ENCODE measurements around the gene ITPRID1.
"Not testable (repeated sequence)": the region's sequence is repeated elsewhere in the genome, so short reads cannot be mapped to it uniquely, and the experiment has no call there.

The ITPRID1 gene

GRCh38 chr7:31513790-31514189 is at the start of gene ITPRID1:
TSS of gene ITPRID1 (plus strand) at chr7:31514090. CDS start at chr7:31553025, 38,935 bp downstream.
- no peak for DNase-seq (ENCODE audit: low read depth)

DNA sequence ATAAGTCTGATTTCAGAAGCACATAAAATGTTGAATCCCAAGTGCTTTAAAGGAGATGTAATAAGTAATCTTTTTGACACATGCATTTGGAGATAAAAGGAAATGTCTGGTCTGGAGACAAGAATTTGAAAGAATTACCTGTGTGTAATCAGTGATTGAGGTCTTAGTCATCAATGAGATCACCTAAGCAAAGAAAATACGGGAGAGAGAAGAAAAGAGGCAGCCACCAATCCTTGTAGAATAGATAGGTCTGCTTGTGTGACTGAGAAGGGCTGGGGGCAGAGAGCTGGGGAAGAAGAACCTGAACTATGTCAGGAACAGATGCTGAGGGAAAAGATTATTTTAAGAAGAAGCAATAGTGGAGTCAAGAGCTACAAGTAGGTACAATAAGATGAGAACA is 49.3 kb upstream of the ITPRID1 start:
- no peak for DNase-seq (ENCODE audit: low read depth)

DNA sequence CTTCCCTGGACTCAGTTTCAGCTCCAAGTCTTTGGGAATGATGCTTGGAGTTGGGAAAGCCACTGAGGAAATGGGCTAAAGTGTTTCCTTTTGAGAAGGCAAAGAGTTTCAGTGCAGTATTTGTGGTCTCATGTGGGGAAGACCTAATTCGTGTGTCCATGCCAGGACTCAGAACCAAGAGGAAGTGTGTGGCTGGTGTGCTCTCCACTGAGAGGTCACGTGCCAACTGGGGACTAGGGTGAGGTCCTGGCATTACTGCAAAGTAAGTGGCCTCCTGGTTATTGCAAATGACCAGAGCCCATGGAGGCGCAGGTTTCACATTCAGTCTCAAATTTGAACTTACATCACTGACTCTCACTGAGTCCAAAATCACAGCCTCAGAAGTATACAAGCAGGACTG is 48.6 kb upstream of the ITPRID1 start:
- no peak for DNase-seq (ENCODE audit: low read depth)

DNA sequence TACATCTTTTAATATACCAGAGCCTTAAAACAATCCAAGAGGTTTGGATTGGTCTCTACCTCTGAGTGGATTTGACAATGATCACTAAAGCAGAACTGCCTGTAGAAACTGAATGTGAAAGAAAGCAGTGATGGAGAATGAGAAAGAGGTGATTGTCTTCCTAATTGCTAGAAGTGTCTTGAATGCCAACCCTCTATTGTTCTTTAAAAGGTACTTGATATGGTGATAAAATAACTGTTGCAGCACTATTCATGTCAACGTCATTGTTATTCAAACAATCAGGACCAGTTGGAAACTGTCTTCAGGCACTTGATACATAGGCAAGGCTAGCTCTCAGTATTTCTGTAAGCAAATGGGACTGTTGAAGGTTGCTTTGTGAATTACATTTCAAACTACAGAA is 47.9 kb upstream of the ITPRID1 start:
- no peak for DNase-seq (ENCODE audit: low read depth)

- DNase-seq (ENCODE audit: low read depth) = not testable (repeated sequence)
These were observed 43.0 kb upstream of the ITPRID1 start for GRCh38 chr7:31470883-31471282.

DNA sequence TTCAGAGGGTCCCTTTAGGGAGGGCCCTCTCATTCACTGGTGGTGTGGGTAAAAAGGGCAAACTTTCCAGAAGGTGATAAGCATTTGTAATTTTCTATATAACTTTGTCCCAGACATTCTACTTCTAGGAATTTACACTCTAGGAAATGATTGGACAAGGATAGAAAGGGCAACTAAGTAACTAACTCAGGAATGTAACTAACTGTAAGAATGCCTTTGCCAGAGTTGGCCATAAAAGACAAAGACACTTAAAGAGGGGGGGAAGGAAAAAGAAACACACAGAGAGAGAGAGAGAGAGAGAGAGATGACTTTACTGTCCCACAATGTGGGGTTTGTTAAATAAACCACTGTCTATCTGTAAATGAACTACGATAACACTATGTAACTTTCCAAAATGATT is 38.5 kb upstream of the ITPRID1 start:
- no peak for DNase-seq (ENCODE audit: low read depth)

DNA sequence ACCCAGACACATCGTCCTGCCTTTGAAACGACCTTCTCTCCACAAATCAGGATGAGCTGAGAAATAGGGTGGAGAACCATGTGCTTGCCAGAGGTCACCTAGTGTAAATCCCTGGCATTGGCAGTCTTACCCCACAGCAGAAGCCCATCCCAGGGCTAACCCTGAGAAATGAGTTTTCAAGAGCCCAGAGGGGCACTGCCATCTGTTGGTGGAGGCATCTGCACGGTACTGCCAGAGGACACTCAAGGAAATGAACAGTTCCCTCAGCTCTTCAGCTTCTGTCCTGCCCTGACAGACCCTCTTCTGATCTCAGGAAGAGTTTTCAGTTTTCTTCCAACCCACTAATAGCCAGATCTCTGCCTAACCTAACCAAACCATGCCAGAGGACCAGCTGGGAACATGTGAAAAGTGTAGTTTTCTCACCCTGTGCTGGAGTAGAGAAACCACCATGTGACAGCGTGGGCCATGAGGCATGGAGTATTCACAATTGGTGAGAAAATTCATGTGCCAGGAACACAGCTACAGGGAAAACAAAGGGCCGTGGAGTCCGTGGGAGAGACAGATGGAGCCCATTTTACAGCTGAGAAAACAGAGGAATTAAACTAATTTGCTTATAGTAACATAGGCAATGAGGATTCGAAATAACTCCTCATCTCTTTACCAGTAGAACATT is 37.7 kb upstream of the ITPRID1 start:
- DNase-seq (ENCODE audit: low read depth) = no peak

DNA sequence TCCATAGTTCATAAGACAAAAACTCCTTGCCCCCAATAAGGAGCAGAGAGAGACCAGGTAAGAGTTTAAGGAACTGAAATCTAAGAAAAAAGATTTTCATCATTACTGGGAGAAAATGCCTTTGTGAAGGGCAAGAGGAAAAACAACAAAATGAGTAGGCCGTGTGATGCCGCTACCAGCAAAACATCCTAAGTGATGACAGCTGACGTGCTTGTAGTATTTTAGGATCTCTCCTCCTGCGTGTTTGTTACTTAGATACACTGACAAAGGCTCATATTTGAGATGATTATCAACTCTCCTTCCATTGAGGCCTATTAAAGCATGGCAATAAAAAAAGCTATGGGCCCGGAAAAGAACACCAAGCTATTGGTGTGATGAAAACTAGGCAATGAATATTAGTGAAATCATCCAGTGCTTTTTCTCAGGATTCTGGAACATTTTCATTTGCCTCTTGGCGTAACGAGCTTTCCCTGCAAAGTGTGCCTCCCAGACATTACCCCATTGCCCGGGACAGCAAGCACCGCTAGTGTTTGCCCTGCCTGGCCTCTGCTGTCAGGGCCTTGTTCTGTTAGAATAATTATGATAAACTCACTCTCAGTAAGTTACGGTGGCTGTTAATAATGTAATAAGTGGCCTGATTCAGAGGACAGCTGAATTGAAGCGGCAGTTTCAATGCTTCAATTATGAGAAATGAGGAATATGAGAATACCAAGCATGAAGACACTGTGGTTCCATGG is 36.8 kb upstream of the ITPRID1 start:
- DNase-seq (ENCODE audit: low read depth) = no peak

- DNase-seq (ENCODE audit: low read depth) = no peak
These were observed 35.9 kb upstream of the ITPRID1 start for GRCh38 chr7:31478018-31478417.

- no peak for DNase-seq (ENCODE audit: low read depth)
These were observed 35.2 kb upstream of the ITPRID1 start for GRCh38 chr7:31478721-31479120.

DNA sequence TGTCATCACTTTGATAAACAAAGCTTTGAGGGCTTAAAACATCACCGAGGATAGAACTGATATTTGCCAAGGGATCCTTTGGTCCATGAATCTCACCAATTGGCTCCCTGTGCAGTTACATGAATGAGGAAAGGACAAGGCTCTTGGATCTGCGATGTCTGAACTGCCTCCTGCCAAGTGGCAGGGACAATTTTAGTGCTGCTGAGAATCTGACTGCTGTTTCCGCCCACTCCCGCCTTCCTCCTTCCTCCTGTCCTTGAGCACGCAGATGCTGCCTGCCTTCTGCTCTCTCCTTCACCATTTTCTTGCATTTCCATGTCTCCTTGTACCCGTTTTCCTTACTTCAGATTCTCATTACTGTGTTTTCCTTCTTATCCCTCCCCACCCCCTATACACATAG is 26.8 kb upstream of the ITPRID1 start:
- DNase-seq (ENCODE audit: low read depth) = no peak

DNA sequence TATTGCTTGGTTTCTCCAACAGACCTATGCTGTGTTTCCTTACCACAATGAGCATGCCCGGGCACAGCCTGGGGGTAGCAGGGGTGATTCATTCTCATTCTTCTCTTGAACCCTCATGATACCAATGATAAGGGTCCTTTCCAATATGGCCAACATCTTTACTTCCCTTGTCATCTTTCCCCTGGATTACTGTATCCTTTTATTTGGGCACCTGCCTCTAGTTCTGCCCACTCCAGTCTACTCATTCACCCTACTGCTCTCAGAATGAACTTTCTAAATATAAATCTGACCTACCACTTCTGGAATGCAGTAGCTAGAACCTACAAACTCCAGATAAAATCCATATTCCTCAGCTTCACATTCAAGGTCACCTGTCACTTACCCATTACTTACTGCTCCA is 26.4 kb upstream of the ITPRID1 start:
- DNase-seq (ENCODE audit: low read depth) = no peak

DNA sequence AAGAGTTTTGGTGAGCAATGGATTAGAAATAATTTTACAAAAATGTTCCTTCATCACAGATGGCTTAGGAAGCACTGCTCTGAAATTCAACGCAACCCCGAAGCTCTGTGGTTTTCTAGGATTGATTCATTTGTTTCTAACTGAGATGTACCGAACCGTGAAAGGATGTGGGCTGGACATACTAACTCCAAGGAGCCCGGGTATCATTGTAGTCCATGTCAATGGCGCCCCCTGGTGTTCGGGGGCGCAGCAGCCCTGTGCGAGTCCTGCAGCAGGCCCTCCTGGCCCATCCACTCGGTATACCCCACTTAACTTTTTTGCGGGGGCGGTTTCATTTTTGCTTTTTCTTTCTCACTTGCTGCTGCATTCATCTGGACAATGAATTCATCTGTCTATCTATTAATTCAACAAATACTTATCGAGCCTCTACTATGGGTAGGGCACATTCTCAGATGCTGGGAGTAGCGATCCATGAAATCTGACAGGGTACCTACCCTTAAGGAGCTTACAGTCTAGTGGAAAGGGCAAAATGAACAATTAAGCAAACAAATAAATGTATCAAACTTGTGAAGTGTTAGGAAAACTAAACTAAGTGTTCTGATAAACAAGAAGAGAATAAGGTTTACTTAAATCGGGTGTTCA is 25.2 kb upstream of the ITPRID1 start:
- peak; percentile 42 for DNase-seq (ENCODE audit: low read depth)

DNA sequence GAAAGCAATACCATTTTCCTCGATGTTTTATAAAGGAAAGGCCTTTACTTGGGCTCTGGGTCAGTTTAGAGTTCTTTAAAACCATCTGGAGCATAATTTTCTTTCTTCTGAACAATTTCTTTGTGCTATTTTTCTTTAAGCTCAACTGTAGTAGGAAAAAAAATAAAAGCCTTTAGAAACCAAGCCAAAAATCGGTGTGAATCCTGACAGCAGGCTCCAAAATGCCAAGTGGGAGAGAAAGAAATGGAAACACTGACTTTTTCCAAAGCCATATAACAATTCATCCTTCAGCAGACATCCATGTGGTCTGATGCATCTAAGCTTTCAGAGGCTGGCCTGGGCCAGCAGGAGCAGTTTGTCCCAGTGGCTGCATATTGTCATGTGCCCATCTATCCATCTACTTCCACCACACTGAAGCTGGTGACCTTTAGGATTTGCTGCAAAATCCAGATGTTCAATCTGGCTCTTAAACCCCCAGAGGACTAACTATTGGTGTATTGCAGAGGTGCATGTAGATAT is 23.0 kb upstream of the ITPRID1 start:
- no peak for DNase-seq (ENCODE audit: low read depth)

DNA sequence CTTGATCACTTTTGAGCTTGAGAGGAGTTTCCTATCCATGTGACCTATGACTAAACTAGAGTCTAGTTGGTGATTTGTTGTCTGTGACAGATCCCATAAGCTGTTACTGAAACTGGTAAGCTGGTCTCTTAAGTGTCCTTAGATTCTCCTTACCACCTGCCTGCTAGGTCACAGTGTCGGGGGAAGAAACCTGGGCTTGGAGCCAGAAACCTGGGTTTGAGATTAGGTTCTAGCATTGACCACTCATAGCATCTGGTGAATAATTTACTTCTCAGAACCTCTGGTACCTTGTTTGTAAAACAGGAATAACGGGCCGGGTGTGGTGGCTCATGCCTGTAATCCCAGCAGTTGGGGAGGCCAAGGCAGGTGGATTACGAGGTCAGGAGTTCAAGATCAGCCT is 21.8 kb upstream of the ITPRID1 start:
- no peak for DNase-seq (ENCODE audit: low read depth)

GRCh38 chr7:31493714-31494181 is 20.1 kb upstream of the ITPRID1 start:
- DNase-seq (ENCODE audit: low read depth) = no peak

GRCh38 chr7:31494421-31494820 is 19.5 kb upstream of the ITPRID1 start:
- DNase-seq (ENCODE audit: low read depth) = no peak

DNA sequence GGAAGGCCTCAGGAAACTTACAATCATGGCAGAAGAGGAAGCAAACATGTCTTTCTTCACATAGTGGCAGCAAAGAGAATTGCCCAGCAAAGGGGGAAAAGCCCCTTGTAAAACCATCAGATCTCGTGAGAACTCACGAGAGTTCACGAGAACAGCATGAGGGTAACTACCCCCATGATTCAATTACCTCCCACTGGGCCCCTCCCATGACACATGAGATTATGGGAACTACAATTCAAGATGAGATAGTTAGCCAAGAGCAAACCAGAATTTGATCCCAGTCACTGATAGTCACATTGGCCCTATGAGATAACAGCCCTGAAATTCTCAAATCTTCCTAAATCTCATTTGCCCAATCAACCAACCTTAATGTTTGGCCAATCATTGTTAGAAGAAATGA is 18.2 kb upstream of the ITPRID1 start:
- DNase-seq (ENCODE audit: low read depth) = no peak

- DNase-seq (ENCODE audit: low read depth) = no peak
These were observed 16.4 kb upstream of the ITPRID1 start for GRCh38 chr7:31497516-31497915.

DNA sequence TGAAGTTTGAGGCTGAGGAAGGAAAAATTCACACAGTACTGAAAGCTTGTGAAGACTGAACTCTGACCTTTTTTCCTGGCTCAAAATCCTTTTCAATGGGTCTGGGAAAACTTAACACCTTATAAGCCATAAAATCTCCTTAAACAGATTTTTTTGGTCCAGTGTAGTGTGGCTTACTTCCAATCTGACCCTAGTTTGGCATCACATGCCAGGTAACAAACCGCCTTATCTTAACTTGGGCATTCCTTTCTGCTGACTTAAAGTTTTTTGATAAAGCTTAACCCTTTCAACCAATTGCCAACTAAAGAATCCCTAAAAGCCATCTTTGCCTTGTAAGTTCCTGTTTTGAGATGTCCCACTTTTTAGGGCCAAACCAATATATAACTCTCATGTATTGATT is 13.2 kb upstream of the ITPRID1 start:
- no peak for DNase-seq (ENCODE audit: low read depth)

DNA sequence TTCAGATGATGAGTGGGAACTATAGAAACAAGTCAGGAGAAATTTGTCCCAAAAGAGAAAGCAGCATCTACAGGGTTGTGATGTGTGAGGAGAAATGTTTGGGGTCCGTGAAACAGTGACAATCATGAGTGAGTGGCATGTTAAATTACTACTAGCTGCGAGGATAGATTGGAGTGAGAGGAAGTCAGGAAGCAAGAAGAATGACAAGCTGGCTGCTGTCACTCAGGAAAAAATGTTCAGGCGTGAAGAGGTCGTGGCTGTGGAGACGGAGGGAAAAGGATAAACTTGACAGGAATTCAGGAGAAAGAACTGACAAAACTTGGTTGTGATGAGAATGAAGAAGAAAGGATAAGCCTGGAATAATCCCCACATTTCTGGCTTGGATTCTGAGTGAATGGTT is 5.1 kb upstream of the ITPRID1 start:
- DNase-seq (ENCODE audit: low read depth) = no peak

- no peak for DNase-seq (ENCODE audit: low read depth)
These were observed 1.7 kb upstream of the ITPRID1 start for GRCh38 chr7:31512166-31512565.
